H7 (cell line): ENCODE data around the gene CTBP1. TPM values are rescaled to one million over a fixed set of nuclear protein-coding genes. Genes with fewer than 3 reads are reported as not detected.

Experiments
- DNase-seq: peaks from one replicate; pipeline ENCODE4 v3.0.0; 2012
- H3K27me3 ChIP-seq: 2 replicates; pipeline ENCODE4 v1.6.0; 2011; ENCODE audit warnings: mild to moderate bottlenecking, low read length; ENCODE audit not compliant: control insufficient read depth, insufficient read depth
- H3K36me3 ChIP-seq: replicated peaks from 2 replicates; pipeline ENCODE4 v1.5.1; 2011; ENCODE audit warnings: low read length; ENCODE audit not compliant: control insufficient read depth, insufficient read depth
- H3K4me3 ChIP-seq: 2 replicates; pipeline ENCODE4 v1.5.1; 2011; ENCODE audit warnings: low read depth, mild to moderate bottlenecking, control low read depth, low read length, moderate library complexity; ENCODE audit not compliant: insufficient read depth
- total RNA-seq: library from RNA; depleted of rRNA; stranded (reverse); fragments of >200 nt; shearing (Covaris generic); gene quantifications from 2 replicates; pipeline ENCODE4 v1.2.3, GENCODE V29; 2014; rRNA removed

CTBP1 gene
- total RNA-seq, 1 experiment from 2014 or later: 360 TPM

DNA sequence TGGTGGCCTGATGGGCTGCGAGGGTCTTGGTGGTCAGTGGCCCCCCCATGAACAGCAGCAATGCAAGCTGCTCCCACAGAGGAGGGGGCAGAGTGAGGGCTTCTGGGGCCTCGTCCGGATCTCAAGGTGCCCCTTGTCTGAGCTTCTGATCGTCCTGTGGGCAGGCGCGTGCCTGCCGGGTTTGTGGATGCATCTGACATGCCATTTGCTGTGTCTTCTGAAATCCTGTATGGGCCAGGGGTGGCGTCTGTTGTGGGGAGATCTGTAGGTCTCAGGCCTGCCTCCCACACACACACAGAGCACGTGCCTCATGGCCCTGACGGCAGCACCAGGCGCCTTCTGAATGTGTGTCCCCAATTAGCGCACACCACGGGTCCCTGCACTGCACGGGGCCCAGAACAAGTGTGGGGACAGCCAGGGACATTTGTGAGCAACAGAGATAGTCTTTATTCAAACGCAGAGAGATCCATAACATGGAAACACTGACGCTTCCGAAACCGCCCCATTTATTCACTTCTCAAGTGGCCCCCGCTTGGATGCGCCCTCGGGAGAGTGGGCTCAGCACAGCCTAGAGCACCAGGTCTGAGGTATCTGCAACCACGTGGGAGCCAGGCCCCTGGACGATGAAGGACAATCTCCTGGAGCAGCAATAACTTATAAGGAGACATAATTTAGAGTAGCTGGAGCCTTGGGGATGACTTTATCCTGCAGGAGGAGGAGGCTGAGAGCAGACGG lies 82.3 kb downstream of the CTBP1 start:
- H3K36me3 ChIP-seq: no peaks in the 10 kb centered on the region
- H3K4me3 ChIP-seq: no peak overlapping the region
- H3K27me3 ChIP-seq: peaks cover 42% of the 10 kb centered on the region
- DNase-seq: no peak

DNA sequence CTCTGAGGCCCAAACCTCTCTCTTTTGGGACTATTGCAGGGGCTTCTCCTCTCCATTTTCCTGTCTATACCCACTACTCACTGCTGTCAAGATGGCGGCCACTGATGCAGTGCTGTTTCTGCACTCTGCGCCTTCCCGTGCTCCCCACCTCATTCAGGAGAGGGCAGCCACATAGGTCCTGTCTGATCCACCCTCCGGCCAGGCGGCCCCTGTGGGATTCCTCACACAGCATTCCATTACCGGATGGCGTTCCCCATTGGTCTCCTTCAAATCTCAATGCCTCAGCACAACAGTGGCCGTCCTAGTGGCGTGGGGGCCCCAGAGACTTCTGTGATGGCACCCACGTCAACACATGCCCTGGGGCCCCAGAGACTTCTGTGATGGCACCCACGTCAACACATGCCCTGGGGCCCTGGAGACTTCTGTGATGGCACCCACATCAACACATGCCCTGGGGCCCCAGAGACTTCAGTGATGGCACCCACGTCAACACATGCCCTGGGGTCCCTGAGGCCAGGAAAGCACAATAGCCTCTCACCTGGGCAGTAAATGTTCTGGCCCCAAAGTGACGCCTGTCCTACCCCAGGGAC lies 83.9 kb downstream of the CTBP1 start:
- no peak for DNase-seq
- Histone ChIP-seq H3K36me3 (no peaks in the 10 kb centered on the region), H3K4me3 (no peak overlapping the region), H3K27me3 (peaks cover 25% of the 10 kb centered on the region)

DNA sequence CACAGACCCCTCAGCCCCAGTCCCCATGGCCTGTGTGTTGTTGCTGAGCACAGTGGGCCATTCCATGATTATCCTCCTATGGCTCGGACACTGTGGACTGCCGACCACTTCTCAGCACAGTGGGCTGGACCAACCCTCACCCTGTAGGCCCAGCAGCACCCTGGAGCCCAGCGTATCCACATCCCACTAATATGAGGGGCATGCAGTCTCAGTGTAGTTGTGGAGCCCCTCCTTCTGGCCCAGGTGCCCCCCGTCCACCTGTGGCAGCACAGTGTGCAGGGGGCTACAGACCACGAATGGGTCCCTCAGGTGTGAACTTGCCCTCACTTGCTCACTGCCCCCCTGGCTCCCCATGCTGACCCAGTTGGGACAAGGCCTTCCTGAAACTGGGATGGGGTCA lies 84.5 kb downstream of the CTBP1 start:
- peaks cover 19% of the 10 kb centered on the region for H3K27me3 ChIP-seq
- H3K36me3 ChIP-seq: no peaks in the 10 kb centered on the region
- no peak for DNase-seq
- no peak overlapping the region for H3K4me3 ChIP-seq

- no peak overlapping the region for H3K4me3 ChIP-seq
- DNase-seq: no peak
- peaks cover 16% of the 10 kb centered on the region for H3K27me3 ChIP-seq
- H3K36me3 ChIP-seq: no peaks in the 10 kb centered on the region
Measured at GRCh38 chr4:1164040-1164439, 84.9 kb downstream of the CTBP1 start.

Other genes starting within 250 kb of the CTBP1 start
- gene FGFRL1, start 237.5 kb downstream of the CTBP1 start, total RNA-seq: 23.3 and 39.1 TPM in 2 replicates
- 28.0 and 59.8 TPM in 2 replicates for gene RNF212, start 135.6 kb downstream of the CTBP1 start, total RNA-seq
- 0.62 and 2.5 TPM in 2 replicates for gene SPON2, start 76.5 kb downstream of the CTBP1 start, total RNA-seq
- 65.4 and 80.6 TPM in 2 replicates for gene MAEA, start 40.8 kb upstream of the CTBP1 start, total RNA-seq
- gene UVSSA, start 98.1 kb upstream of the CTBP1 start, total RNA-seq: 12.6 and 16.1 TPM in 2 replicates
- gene NKX1-1, start 157.3 kb upstream of the CTBP1 start, total RNA-seq: not detected in 2 replicates